GM18867 (cell line): ENCODE data around the gene ZNF22.
"Not testable (repeated sequence)": the region's sequence is repeated elsewhere in the genome, so short reads cannot be mapped to it uniquely, and the experiment has no call there.

Source experiments
- ATAC-seq: cut with Tn5 transposase; IDR thresholded peaks from one replicate; pipeline ENCODE4 v1.9.1; 2021; ENCODE audit warnings: mild to moderate bottlenecking, moderate library complexity; ENCODE audit not compliant: unreplicated experiment

Gene ZNF22

DNA sequence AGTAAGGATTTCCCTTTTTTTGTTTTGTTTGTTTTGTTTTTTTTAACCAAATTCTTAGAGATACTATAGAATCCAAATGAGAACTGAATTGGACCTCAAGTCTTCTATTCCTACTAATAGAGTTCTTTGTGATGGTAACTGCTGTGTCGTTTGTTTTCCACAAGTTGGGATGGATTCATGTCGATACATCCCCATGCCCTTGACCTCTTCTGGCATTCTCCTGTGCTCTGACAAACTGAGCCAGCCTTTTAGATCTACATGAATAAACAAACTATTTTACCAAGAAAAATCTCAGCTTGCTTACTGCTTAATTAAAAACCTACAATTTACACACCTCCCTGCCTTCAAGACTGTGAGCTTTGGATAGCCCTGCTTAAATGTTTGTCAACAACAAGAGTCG, 3.9 kb downstream of the ZNF22 start:
- ATAC-seq = no peak

- ATAC-seq = no peak
Observed at GRCh38 chr10:45005284-45005683, 4.6 kb downstream of the ZNF22 start.

DNA sequence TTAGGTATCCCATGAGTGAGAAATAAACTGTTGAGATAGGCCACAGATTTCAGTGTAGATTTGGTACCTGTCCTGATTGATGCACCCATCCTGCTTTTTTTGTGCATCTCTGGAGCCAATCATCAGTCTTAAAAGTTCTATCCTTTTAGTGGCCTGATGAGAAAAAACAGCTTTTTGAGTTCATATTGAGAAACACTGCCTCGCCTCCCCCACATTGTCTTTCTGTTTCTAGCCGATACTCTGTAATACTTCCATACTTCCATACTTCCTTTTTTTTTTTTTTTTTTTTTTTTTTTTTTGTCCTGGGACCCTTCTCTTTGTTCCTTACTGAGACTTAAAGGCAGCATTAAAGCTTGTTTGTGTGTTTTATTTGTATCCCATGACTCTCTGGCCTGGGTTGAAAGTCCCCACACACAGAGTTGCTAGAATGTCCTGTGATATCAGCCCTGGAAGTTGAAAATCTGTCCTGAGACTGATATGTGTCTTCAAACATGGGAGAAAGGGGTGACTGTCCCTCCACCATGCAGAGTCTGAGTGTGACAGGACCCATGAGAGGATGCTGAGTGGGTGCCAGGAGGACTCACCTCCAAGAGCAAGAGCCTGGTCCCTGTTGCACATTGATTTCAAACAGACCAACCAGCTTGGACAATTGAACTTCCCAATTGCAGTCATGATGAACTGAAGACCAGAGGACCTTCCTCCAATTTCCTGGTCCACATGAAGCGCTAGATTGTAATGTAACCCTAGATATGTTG, 5.7 kb downstream of the ZNF22 start:
- no peak for ATAC-seq

DNA sequence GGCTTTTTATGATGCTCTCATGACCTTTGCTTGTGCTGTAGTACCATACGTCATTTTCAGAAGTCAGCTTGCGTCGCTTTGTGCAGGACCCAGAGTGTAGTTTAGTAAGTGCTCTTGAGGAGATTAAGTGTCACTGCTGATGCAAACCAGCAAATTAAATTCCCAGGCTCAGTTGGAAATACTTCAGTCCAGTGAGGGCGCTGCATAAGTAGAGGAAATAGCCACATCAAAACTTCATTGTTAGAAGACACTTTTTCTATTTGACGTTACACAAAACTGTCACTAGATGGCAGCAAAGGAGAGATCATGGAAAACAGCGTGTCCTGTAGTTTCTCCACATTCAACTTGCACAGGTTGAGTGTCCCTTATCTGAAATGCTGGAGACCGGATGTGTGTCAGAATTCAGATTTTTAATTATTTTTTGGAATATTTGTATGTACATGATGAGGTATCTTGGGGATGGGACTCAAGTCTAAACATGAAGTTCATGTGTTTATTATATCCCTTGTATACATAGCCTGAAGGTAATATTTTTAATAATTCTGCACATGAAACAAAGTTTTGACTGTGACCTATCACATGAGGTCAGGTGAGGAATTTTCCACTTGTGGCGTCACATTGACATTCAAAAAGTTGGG, 7.9 kb downstream of the ZNF22 start:
- ATAC-seq = peak; percentile 78

- not testable (repeated sequence) for ATAC-seq
Observed at GRCh38 chr10:45014557-45014956, 13.8 kb downstream of the ZNF22 start.

DNA sequence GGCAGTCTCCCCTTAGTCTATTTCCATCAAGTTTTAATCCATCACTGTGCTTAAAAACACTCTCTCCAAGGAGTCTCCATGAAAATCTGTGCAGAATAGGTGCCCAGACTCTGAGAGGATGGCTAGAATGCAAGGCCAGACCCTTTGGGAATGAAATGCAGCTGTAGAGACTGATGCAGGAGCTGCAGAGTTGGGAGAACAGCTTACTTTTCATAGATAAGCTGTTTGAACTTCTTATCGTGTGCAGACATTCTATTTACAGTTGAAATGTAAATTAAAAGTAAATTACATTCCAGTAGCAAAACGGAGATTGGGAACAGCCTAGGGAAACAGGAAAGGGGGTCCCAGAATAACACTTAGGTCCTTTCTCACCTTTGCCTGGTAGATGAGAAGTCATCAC, 14.9 kb downstream of the ZNF22 start:
- ATAC-seq = no peak

DNA sequence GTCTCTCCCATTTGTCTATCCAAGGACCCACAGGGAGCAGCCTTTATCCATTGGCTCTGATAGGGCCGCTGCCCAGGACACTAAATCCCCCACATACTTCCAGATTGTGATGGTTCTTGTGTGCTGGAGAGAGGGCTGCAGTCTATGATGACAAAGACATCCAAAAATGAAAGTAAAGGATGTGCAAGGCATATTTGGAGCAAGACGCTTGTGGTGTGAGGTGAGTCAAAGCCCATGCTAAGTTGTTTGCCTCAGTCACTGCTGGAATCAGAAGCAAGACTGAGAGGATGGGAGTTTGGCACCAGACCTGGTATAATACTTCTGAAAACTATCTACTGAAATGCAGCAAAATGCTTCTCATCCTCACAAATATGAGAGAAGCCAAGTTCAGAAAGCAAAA, 22.7 kb downstream of the ZNF22 start:
- ATAC-seq = no peak

DNA sequence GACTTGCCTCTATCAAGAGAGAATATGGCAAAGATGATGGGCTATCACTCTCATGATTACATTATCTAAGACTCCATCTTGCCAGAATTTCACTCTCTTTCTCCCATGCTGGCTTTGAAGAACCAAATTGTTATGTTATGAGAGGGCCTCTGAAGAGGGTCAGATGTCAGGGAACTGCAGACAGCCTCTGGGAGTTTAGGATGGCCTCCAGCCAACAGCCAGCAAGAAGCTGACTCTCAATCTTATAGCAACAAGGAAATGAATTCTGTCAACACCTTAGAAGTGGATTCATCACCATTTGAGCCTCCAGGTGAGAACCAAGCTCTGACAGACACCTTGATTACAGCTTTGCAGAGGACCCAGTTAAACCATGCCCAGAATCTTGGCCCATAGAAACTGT, 33.6 kb downstream of the ZNF22 start:
- ATAC-seq = no peak

DNA sequence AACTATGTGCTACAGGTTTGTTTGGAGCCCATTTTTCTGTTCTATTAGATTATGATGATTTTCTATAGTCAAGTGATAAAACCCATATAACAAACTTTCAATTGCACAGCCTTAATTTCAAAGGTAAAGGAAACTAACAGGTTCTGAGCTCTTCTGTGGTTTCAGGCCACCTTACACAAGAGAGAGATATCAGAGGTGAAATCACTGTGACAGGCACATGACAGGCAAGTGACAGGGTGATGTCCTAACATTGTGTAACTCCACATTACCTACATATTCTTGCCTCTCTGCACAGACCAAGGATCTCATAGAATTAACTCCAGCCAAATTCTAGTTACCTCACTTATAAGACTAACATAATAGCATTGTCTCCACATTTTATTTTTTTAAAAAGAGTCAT, 35.0 kb downstream of the ZNF22 start:
- ATAC-seq = no peak

GRCh38 chr10:45040921-45041542, 40.3 kb downstream of the ZNF22 start:
- ATAC-seq = no peak

- no peak for ATAC-seq
Observed at GRCh38 chr10:45044290-45044689, 43.6 kb downstream of the ZNF22 start.

- no peak for ATAC-seq
Observed at GRCh38 chr10:45050551-45051235, 50.0 kb downstream of the ZNF22 start.

GRCh38 chr10:45052700-45053099, 52.0 kb downstream of the ZNF22 start:
- ATAC-seq = no peak

DNA sequence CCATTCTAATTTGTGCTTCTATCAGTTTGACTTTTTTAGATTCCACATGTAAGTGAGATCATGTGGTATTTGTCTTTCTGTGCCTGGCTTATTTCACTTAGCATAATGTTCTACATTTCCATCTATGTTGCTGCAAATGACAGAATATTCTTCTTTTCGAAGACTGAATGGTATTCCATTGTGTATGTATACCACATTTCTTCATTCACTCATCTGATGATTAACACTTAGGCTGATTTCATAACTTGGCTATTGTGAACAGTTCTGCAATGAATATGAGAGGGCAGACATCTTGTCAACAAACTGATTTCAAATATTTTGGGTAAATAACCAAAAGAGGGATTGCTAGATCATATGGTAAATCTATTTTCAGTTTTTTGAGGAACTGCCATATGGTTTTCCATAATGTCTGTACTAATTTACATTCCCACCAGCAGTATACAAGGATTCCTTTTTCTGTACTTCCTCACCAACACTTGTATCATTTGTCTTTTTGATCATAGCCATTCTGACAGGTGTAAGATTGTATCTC, 52.9 kb downstream of the ZNF22 start:
- no peak for ATAC-seq
